NT2/D1 (cell line): ENCODE data around the gene TRAPPC2.

ENCODE experiments used
- YY1 ChIP-seq: IDR thresholded peaks from 2 replicates; pipeline ENCODE4 v1.6.1; 2011; ENCODE audit not compliant: insufficient read length, insufficient read depth
- ZNF274 ChIP-seq: IDR thresholded peaks from 2 replicates; pipeline ENCODE4 v1.6.1; 2011; ENCODE audit warnings: mild to moderate bottlenecking, low read depth, low read length

DNA sequence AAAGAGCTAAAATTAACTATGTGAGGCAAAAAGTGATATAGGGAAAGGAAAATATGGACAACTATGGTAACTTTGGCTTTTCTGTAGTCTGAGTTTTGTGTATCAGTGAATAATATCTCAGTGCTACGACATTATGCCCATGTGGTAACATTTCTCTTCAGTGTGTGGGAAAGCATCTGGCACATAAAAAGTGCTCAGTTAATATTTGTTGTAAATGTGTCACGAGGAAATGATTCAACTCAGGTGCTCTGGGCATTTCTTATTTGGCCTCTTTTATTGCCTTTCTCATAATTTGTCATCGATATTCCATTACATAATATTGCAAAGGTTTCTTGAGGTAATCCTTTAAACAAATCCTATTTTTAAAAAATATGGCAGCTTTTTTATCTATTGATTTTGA is 17.7 kb upstream of the TRAPPC2 start:
- TF ChIP-seq ZNF274 (no peak), YY1 (no peak)
